Upper lobe of left lung (tissue), 6 donors: ENCODE data around the gene CHIT1. TPM values are rescaled to one million over a fixed set of nuclear protein-coding genes. Genes with fewer than 3 reads are reported as not detected.

Experiments used
- ATAC-seq, 2 donors: fragments of 200-7000 bp; cut with Tn5 transposase; one replicate each; pipeline ENCODE4 v1.9.1; 2022; ENCODE audit warnings: mild to moderate bottlenecking in 2 of 2, moderate library complexity in 2 of 2; ENCODE audit not compliant: low FRiP score in 2 of 2
- DNase-seq, 2 donors: peaks; one replicate each; pipeline ENCODE4 v3.0.0-alpha.2; 2019 to 2020
- H3K27ac ChIP-seq, 4 donors: fragments of 200-600 bp; sonication (generic); one replicate each; pipeline ENCODE4 v1.5.1; 2016 to 2019
- H3K27me3 ChIP-seq, 4 donors: fragments of 200-600 bp; sonication (generic); one replicate each; pipeline ENCODE4 v1.5.1; 2017 to 2019
- H3K36me3 ChIP-seq, 4 donors: fragments of 200-600 bp; sonication (generic); one replicate each; pipeline ENCODE4 v1.5.1; 2016 to 2019
- H3K4me1 ChIP-seq, 4 donors: fragments of 200-600 bp; sonication (generic); one replicate each; pipeline ENCODE4 v1.5.1; 2018 to 2019
- H3K4me3 ChIP-seq, 4 donors: fragments of 200-600 bp; sonication (generic); one replicate each; pipeline ENCODE4 v1.5.1; 2017 to 2019; ENCODE audit warnings: mild to moderate bottlenecking in 2 of 4, moderate library complexity in 1 of 4
- H3K9me3 ChIP-seq, 4 donors: fragments of 200-600 bp; sonication (generic); one replicate each; pipeline ENCODE4 v1.5.1; 2018 to 2019
- CTCF ChIP-seq, 6 experiments: fragments of 450-650 bp in 4 of 6; fragments of 200-600 bp in 2 of 6; sonication (generic) in 2 of 6; IDR thresholded peaks; one replicate each; pipeline ENCODE4 v1.5.1; 2016 to 2019; ENCODE audit warnings: antibody characterized with exemption in 6 of 6
- EP300 ChIP-seq, 4 donors: sonication (generic); formaldehyde crosslinking; IDR thresholded peaks; one replicate each; pipeline ENCODE4 v1.5.1; 2017; ENCODE audit warnings: antibody characterized with exemption in 4 of 4, control low read depth in 2 of 4
- POLR2A ChIP-seq, 4 donors: fragments of 450-650 bp; IDR thresholded peaks; one replicate each; pipeline ENCODE4 v1.5.1; 2016 to 2017; ENCODE audit warnings: antibody characterized with exemption in 4 of 4, mild to moderate bottlenecking in 2 of 4
- POLR2AphosphoS5 ChIP-seq, 2 donors: sonication (generic); formaldehyde crosslinking; IDR thresholded peaks; one replicate each; pipeline ENCODE4 v1.5.1; 2017; ENCODE audit warnings: antibody characterized with exemption in 2 of 2
- WGBS, 2 donors: methylation state at CpG; one replicate each; pipeline ENCODE4 v1.1.5; 2017 to 2018; 5-methylcytosine and 5-hydroxymethylcytosine counted together
- total RNA-seq, 6 donors: library from RNA; depleted of rRNA in 4 of 6; stranded (reverse); fragments of >200 nt in 4 of 6; gene quantifications; one replicate each; pipeline versions ENCODE4 v1.1.0 to v1.2.1, GENCODE V29; 2016 to 2021
- donor health status: DM: no; HTN: no; CAD: no; lungs with moderate emphysema.
- donor health status: DM: no; HTN: yes; CAD: no; lungs with severe emphysema.

Gene CHIT1
- total RNA-seq, 6 donors from 2014 or later = 2.0 to 97.4 (median 3.7) TPM

DNA sequence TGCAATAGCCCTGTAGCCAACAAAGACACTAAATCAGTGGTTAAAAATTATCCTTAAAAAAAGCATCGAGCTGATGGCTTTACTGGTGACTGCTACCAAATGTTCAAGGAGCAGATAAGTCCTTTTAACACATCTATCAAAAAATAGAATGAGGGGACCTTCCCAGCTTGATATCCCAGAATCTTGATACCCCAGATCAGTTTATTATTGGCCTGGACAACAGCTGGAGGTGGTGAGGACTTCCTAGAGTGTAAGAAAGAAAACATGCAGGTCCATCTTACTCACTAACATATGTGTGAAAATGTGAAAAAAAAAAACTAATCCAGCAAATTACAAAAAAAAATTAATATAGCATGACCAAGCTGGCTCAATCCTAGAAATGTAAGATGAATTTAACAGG is 21.3 kb downstream of the CHIT1 start:
- DNase-seq (no peak), ATAC-seq (no peak)
- no peak overlapping the region for H3K4me3 ChIP-seq
- H3K9me3 ChIP-seq = no peaks in the 10 kb centered on the region
- H3K4me1 ChIP-seq = peaks cover 0 to 13% (median 5%) of the 10 kb centered on the region in 4 donors
- TF ChIP-seq CTCF (IDR thresholded peaks at IDR 0.05) = no peak
- TF ChIP-seq POLR2A (IDR thresholded peaks at IDR 0.05) = no peak
- no peak for TF ChIP-seq POLR2AphosphoS5 (IDR thresholded peaks at IDR 0.05)
- TF ChIP-seq EP300 (IDR thresholded peaks at IDR 0.05) = no peak
- WGBS, 2 donors = 86% methylated on average over 1 of the region's 1 CpG
- H3K27me3 ChIP-seq = no peaks in the 10 kb centered on the region
- H3K27ac ChIP-seq = no peak overlapping the region
- H3K36me3 ChIP-seq = no peaks in the 10 kb centered on the region

GRCh38 chr1:203207751-203208150 is 21.7 kb downstream of the CHIT1 start:
- H3K27ac ChIP-seq = no peak overlapping the region
- H3K9me3 ChIP-seq = no peaks in the 10 kb centered on the region
- peaks cover 0 to 14% (median 9%) of the 10 kb centered on the region in 4 donors for H3K4me1 ChIP-seq
- WGBS, 2 donors = 68 to 78% methylated on average over 2 of the region's 2 CpGs
- DNase-seq (no peak), ATAC-seq (no peak)
- no peak for TF ChIP-seq POLR2AphosphoS5 (IDR thresholded peaks at IDR 0.05)
- TF ChIP-seq POLR2A (IDR thresholded peaks at IDR 0.05) = no peak
- no peak for TF ChIP-seq EP300 (IDR thresholded peaks at IDR 0.05)
- TF ChIP-seq CTCF (IDR thresholded peaks at IDR 0.05) = no peak
- no peak overlapping the region for H3K4me3 ChIP-seq
- no peaks in the 10 kb centered on the region for H3K27me3 ChIP-seq
- no peaks in the 10 kb centered on the region for H3K36me3 ChIP-seq

GRCh38 chr1:203206129-203206687 is 23.3 kb downstream of the CHIT1 start:
- peaks cover 0 to 23% (median 5%) of the 10 kb centered on the region in 4 donors for H3K4me1 ChIP-seq
- H3K27ac ChIP-seq = no peak overlapping the region
- no peaks in the 10 kb centered on the region for H3K9me3 ChIP-seq
- WGBS, 2 donors = 60 to 69% methylated on average over 4 to 5 of the region's 5 CpGs
- TF ChIP-seq EP300 (IDR thresholded peaks at IDR 0.05) (no peak), CTCF (IDR thresholded peaks at IDR 0.05) (no peak), POLR2A (IDR thresholded peaks at IDR 0.05) (no peak), POLR2AphosphoS5 (IDR thresholded peaks at IDR 0.05) (no peak)
- ATAC-seq (peak in 1 of 2 donors; percentile 9), DNase-seq (no peak)
- H3K4me3 ChIP-seq = no peak overlapping the region
- no peaks in the 10 kb centered on the region for H3K36me3 ChIP-seq
- H3K27me3 ChIP-seq = no peaks in the 10 kb centered on the region

DNA sequence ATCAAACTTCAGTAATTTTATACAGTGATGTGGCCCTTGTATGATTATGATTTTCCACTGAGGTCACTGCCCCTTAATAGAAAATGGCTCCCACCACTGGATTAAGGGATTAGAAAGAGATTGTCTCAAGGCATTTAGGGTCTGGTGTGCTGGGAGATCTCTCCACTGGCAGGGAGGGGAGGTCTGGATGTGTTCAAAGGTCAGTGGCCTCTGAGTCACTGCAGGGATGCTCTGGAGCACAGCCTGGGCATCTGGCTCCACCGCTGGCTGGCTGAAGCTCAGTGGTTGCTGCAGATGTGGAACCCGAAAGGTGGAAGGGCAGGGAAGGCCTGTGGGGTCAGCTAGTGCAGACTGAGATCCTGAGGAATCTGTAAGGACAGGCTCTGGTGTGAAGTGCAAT is 24.7 kb downstream of the CHIT1 start:
- ATAC-seq = no peak
- WGBS, 2 donors = 86 to 89% methylated on average over 2 of the region's 2 CpGs
- H3K27ac ChIP-seq = no peak overlapping the region

More for the DNA sequence above, 24.7 kb downstream of the CHIT1 start:
- TF ChIP-seq POLR2A (IDR thresholded peaks at IDR 0.05) (no peak), POLR2AphosphoS5 (IDR thresholded peaks at IDR 0.05) (no peak), CTCF (IDR thresholded peaks at IDR 0.05) (no peak), EP300 (IDR thresholded peaks at IDR 0.05) (no peak)
- Histone ChIP-seq H3K4me1 (peaks cover 4 to 34% (median 10%) of the 10 kb centered on the region in 4 donors), H3K9me3 (no peaks in the 10 kb centered on the region), H3K36me3 (no peaks in the 10 kb centered on the region), H3K27me3 (no peaks in the 10 kb centered on the region), H3K4me3 (no peak overlapping the region)
- DNase-seq = no peak
